DMS53 (cell line): ENCODE results near the gene MYBPC2.

Source experiments
- DNase-seq: peaks from one replicate; lab custom pipeline; 2025; lab: John Stamatoyannopoulos, UW

MYBPC2 gene

DNA sequence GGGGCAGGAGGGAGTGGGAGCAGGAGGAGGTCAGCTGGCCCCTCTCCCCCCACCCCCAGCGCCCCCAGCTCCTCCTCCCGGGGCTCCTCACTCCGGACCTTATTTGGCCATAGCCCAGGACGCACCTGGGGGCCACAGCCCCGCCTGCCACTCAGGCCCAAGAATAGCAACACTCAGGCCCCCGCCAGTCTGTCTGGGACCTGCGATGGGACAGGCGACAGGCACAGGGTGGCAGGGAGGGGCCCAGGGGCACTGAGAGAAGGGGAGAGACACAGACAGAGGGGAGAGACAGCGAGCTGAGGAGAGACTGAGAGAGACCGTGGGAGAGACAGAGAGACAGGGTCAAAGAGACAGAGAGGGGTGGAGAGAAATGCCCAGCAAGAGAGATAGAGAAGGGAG, 68.1 kb downstream of the MYBPC2 start:
- DNase-seq: no peak

DNA sequence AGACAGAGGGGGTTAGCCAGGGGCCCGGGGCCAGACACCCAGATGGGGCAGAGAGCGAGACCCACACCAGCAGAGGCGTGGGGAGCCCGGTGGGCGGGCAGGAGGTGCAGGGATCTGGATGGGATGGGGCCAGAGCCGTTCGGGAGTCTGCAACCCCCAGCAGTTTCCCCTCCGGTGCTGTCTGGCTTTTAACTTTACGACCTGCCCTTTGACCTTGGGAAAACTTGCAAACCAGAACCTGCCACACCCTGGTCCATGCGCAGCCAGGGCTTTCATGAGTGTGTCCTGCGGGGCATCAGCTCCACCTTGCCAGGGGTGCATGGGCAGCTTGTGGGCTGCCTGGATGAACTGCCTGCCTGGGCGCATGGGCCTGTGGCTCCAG, 68.5 kb downstream of the MYBPC2 start:
- no peak for DNase-seq

DNA sequence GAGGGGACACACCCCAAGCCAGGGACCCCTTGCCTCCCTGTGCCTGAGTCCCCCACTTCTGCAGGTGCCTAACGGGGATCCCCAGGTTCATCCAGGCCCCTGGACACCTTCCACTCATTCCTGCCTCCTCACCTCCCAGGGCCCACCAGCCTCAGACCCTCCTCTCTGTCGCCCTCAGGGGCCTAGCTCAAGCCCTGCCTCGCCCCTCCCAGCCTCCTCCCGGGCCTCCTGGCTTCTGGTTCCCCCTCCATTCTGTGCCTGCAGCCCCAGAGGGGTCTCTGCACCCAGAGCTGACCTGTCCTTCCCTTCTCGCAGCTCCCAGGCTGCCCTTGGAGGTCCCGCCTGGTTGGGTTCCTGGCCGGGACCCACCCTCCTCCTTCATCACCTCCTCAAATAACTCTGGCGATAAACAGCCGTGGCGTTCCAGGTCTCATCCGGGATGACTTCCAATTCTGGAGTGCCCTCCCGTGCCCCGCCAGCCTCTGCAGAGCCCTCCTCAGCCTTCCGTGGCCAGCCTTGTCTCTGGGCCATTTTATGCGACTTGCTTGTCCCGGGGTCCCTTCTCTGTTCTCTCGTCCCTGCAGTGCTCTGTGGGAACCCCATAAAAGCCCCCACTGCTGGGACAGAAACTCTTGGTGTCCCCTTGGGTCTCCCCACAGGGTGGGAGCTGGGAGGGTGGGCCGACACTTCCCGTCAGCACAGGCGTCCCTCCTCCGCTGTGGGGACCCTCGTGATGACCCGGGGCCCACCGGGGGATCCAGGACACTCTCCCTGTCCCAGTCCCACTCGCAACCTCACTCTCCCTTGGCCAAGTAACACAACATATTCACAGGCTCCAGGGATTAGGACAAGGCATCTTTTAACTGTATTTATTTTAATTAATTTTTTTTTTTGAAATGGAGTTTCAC, 69.1 kb downstream of the MYBPC2 start:
- no peak for DNase-seq

DNA sequence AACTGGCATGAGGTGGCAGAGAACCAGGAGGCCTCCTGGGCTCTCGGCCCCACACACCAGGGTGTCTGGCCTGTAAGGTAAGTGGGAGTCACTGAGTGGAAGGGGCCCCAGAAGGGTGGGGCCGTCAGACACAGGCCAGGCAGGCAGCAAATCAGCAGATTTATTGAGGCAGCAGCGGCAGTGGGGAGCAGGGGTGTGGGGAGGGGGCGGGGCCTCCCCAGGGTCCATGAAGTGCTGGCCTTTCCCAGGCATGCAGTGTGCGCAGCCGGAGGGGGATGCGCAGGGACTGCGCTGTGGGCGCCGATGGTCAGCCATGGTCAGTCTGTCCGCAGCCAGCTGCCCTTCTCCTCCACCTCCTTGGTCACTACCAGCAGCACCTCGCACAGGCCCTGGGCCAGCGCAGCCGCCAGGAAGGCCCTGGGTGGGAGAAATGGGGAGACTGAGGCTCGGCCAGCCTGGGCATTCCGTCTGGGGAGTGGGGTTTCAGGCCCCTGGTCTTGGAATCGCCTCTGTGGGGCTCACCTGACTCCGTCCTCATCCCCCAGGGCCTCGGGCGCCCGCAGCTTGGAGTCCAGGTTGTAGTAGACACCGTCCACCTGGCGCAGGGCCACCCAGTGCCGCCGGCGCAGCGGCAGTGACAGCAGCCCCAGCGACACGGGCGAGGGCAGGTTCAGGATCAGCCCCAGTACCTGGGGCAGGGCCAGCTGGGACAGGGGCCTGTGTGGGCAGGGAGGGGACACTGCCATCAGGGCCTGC, 73.3 kb downstream of the MYBPC2 start:
- no peak for DNase-seq

DNA sequence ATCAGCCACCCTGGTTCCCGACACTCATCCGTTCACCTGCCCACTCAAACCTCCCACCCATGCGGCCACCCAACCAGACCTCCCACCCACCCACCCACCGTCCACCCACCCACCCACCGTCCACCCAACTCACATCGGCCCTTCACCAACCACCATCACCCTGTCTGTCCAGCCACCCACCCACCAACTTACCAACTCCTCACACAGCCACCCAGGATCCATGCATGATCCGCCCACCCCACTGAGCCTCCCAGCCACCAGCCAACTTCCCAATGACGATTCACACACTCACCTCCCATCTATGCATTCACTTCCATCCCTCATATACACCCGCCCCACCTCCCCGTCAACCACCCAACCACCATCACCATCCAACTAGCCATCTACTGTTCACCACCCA, 74.0 kb downstream of the MYBPC2 start:
- no peak for DNase-seq

DNA sequence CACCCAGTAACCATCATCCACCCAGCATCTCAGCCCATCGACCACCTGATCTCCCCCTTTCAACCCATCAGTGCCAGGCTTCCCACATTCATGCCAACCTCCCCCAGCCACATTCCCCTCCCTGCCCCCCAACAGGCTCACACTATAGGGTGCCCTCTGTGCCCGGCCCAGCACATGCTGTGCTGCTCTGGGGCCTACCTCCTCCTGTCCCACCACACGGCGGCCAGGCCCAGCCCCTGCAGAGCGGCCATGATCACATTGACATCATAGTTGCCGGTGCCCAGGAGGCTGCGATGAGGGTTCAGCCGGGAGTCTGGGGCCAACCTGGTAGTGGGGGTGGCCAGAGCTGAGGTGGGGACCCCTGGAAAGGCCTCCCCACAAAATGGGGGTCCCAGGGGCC, 74.7 kb downstream of the MYBPC2 start:
- no peak for DNase-seq

DNA sequence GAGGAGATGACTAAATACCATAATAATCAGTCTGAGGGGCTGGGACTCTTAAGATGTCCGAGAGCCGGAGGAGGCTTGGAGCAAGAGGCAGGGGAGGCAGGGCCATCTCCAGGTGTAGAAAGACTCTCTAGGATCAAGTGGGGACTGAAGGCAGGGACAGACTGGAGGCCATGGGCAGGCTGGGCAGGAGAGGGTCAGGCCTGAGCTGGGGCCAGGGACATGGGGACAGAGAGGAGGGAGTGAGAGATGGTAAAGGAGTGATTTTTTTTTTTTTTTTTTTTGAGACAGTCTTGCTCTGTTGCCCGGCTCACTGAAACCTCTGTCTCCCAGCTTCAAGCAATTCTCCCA, 76.1 kb downstream of the MYBPC2 start:
- no peak for DNase-seq

DNA sequence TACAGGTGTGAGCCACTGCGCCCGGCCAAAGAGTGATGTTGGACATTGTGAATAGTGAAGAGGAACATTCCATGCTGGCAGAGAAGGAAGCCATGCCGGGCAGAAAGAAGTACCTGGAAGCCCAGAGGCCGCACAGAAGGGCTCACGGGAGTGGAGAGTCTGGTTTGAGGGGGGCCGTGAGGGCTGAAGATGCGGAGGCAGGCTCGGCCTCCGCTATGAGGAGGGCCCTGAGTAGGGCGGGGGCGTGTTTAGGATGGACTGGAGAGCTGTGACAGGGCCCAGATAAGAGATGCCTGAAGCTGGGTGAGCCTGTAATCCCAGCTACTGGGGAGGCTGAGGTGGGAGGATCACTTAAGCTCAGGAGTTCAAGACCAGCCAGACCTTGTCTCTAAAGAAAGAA, 76.7 kb downstream of the MYBPC2 start:
- no peak for DNase-seq

DNA sequence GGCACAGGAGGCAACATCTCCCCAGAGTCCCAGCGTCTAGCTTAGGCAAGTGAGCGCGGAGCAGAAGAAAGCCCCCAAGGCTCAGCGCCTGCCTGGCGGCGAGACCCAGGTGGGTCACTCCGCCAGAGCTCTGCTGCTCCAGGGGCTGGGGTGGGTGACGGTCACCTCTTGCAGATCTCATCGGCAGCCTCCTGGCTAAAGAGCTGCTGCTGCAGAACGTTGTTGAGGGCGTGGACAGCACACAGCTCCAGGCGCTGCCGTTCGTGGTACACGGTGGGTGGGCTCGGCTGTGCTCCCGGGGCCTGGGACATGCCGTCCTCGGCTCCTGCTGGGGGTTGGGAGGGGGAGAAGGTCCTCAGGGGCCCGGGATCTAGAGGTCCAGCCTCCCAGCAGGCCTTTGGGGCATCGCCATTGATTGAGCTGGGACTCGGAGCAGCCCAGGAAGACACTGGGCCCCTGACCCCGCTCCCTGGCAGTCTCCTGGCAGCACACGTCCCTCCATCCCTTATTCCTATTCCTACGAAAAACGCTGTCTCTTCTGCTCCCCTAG, 77.5 kb downstream of the MYBPC2 start:
- DNase-seq: no peak

DNA sequence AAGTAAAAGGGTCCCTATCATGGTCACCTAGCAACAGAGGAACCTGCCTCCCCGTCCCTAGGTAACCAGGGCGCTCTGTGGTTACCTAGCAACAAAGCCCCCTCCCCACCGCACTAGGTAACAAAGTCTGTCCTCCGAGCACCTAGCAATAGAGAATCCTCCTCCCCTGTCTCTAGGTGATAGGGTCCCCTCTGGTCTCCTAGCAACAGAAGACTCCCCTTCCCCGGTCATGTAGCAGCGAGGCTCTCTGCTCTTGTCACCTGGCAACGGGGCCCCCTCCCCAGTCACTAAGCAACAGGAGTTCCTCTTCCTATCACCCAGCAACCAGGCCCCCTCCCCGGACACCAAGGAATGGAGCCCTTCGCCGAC, 78.0 kb downstream of the MYBPC2 start:
- DNase-seq: no peak

DNA sequence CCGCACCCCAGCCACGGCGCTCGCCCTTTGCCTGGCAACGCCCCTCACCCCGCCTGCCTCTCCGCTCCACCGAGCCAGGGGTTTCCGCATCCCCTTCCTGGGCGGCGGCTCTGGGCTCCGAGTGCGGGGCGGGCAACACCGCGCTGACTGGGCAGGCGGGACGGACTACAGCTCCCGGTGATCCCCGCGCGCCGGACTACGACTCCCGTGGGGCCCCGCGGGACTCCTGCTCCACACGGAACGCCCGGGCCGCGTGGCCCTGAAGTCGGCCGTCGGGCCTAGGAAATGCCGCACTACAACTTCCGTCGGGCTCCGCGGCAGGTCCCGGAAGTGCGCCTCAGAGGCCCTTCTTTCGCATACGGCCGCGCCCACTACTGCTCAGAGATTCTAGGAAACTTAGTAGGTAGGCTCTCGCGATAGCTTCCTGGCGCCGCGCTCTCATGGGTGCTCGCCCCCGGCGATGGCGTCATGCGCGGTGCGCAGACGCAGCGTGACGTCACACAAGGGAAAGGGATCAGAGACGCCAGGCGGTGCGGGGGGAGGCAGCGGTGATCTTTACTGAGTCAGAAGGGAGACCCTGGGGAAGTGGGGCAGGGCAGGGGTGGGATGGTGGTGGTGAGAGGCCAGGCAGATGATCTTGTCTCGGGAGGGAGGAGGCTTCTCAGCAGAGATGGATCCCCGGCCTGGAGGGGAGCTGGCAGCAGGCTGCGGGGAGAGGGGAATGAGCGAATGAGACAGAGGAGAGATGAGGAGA, 78.6 kb downstream of the MYBPC2 start, which contains the start of gene JOSD2:
Gene JOSD2 (minus strand): TSS at position 123 of the 754 bp plus-strand sequence. CDS start 760 bp downstream, outside the sequence.
- peak; percentile 96 for DNase-seq

DNA sequence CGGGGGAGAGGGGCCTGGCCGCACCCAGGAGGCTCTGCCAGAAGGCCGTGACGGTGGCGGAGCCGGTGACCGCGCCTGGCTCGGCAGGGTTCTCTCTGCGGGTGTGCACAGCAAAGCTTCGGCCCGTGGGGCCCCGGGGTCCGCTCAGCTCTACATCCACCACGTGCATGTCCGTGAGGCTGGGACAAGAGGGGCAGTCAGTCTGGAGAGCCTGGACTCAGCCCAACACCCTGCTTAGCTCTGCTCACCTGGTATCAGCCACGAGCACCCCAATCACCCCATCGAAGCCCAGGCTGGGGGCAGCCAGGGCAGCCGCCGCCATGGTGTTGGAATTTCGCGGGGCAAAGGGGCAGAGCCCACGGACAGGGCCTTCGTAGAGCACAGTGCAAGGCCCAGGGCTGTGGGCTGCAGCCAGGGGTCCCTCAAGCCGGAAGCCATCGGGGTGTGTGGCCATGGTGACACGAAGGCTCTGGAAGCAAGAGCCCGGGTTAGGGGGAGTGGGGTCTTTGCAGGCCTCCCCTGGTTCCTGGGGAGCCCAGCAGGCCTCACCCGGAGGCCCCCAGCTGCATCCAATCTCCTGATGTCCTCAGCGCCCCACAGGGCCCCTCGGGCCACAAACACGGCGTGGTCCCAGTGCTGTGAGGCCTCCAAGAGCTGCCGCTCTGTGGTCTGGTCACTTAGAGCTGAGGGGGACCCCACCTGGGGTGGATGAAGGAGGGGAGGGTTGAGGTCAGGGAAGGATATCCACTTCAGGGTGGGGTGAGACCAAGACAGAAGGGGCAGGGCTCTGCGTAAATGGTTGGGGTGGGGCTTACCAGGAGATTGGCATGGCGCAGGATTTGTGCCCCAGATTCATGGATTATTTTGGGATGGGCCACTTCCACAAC, 79.7 kb downstream of the MYBPC2 start:
- no peak for DNase-seq

DNA sequence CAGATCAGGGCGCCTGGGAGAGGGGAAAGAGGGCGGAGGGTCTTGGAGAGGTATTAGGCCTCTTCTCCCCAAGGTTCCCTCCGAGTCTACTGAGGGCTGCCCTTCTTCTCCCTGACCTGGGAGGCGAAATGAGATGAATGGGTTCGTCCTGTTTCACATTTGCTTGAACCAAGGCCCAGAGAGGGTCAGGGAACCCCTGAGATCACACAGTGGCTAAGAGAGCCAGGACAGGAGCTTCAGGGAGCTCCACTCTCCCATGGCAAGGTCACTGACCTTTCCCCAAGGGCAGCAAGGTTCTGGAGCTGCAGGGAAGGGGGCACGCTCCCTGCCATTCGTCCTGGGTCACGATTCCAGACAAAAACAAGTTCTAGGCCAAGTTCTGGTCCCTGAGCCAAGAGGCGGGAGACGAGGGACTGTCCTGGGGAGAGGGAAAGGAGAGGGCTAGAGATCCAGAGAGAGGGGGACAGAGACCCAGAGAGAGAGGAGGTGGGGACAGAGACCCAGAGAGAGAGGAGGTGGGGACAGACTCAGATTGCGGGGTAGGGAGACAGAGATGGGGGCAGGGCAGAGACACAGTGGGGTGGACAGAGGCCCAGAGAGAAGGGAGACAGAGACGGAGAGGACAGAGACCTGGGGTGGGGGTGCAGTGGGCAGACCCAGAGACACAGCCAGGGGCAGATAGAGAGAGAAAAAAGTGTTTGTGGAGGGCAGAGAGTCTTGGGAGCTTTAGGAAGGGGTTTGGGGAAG, 80.5 kb downstream of the MYBPC2 start:
- DNase-seq: no peak

DNA sequence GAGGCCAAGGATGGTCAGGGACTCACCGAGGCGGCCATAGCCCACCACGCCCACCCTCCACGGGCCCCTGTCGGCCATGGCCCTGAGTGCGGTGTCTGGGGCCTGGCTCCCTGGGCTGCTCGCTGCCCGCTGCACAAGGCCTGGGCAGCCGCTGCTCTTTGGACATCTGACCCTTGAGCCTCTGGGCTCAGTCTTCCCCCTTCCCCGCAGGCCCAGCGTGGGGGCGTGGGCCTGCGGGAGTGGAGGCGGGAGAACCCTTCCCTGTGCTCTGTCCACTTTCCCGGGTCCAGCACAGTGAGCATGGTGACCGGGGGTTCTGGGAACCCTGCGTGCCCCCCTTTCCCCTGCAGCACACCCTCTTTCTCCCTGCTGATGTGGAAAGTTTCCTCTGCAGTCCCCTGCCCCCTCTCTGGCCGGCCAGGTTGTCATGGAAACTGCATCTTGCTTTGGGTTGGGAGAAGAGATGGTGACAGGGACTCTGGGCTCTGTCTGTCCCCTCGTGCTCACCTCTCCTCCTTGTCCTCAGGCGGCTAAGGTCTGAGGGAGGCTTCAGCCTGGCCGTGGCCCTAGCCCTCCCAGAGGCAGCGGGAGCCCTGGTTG, 81.2 kb downstream of the MYBPC2 start, which contains the start of gene ASPDH:
Gene ASPDH (minus strand): TSS at position 168 of the 600 bp plus-strand sequence. CDS start 90 bp downstream, at position 78.
- DNase-seq: peak; percentile 28

DNA sequence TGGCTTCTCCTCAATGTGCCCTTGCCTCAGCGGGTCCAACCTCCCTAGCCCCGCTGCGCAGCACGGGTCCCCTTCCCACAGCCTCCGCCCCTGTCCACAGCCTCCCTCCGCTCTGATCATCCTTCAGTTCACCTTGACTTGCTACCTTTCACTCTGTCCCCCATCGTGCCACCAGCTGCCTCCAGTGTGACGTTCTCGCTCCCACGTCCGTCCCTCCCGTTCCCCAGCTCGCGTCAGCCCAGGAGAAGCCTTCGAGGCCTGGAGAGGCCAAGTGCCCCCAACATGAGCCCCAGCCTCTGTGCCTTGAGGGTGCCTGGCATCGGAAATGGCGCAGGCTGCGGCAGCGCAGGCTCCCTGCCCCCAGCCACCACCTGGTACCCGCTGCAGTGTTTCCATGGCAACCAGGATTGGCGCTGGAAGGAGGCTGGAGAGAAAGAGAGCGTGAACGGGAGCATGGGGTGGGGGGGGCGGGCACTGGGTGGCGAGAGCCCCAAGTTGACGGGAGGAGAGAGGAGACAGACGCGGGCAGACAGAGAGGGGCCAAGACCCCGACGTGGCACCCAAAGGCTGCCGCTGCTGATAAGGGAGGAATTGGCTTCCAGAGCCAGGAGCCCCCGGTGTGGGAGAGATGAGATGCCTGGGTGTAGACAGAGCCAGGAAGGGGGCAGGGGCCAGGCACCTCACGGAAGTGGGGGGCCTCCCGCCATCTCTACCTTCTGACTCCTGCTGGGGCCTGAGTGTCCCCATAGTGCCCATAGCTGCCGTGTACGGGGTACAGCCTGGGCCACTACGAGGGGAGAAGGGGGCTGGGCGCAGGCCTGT, 81.9 kb downstream of the MYBPC2 start:
- DNase-seq: peak; percentile 67

DNA sequence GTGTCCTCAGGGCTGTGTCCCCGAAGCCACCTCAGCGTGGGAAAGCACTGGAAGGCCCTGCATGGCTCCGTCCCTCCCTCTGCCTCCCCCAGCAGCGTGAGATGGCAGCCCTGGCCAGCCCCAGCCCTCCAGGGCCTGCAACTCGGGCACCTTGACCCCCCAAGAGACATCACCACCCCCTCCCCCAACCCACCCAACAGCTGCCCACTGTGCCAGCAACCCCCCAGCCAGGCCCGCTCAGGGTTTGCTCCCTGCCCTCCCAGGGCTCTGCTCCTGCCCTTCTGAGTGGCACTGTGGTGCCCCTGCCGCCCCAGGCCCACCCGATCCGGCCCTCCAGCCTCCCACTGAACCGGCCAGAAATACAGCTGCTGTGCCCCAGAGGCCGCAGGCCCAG, 82.5 kb downstream of the MYBPC2 start:
- no peak for DNase-seq
